LNCaP clone FGC (cell line): ENCODE results near the gene PGBD5.

Experiments used
- DNase-seq: peaks from one replicate; pipeline ENCODE4 v3.0.0-alpha.2; 2011; ENCODE audit warnings: low read depth
- H3K4me3 ChIP-seq: 2 replicates; pipeline ENCODE4 v1.5.1; 2011; ENCODE audit warnings: mild to moderate bottlenecking, low read depth, low read length, control low read depth
- TF ChIP-seq, protein P1 (sequence below): IDR thresholded peaks from 2 replicates; pipeline ENCODE4 v1.5.1; 2012; ENCODE audit warnings: mild to moderate bottlenecking; ENCODE audit not compliant: control insufficient read depth, insufficient read depth; ENCODE audit errors: extremely low read depth

PGBD5 gene

DNA sequence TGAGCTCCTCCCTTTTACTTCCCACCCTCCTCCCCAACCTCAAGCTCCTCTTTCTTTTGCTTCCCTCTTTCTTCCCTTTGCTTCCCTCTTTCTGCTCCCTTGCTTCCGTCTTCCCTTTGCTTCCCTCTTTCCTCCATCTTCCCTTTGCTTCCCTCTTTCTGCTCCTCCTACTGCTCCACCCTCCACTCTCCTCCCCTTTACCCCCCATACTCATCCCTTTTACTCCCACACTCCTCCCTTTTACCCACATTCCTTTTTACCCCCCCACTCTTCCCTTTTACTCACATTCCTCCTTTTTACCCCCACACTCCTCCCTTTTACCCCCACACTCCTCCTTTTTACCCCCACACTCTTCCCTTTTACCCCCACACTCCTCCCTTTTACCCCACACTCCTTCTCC, 30.2 kb downstream of the PGBD5 start:
- H3K4me3 ChIP-seq = no peak overlapping the region
- TF ChIP-seq, protein P1, sequence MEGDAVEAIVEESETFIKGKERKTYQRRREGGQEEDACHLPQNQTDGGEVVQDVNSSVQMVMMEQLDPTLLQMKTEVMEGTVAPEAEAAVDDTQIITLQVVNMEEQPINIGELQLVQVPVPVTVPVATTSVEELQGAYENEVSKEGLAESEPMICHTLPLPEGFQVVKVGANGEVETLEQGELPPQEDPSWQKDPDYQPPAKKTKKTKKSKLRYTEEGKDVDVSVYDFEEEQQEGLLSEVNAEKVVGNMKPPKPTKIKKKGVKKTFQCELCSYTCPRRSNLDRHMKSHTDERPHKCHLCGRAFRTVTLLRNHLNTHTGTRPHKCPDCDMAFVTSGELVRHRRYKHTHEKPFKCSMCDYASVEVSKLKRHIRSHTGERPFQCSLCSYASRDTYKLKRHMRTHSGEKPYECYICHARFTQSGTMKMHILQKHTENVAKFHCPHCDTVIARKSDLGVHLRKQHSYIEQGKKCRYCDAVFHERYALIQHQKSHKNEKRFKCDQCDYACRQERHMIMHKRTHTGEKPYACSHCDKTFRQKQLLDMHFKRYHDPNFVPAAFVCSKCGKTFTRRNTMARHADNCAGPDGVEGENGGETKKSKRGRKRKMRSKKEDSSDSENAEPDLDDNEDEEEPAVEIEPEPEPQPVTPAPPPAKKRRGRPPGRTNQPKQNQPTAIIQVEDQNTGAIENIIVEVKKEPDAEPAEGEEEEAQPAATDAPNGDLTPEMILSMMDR = no peak
- DNase-seq = no peak

DNA sequence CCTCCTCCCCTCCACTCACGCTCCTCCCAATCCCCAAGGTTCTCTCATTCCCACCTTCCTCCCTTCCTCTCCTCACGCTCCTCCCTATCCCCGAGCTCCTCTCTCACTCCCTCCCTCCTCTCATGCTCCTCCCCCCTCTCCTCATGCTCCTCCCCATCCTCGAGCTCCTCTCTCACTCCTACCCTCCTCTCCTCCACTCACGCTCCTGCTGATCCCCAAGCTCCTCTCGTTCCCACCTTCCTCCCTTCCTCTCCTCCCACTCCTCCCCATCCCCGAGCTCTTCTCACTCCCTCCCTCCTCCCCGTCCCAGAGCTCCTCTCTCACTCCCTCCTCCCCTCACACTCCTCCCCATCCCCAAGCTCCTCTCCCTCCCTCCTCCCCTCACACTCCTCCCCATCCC, 31.4 kb downstream of the PGBD5 start:
- TF ChIP-seq, protein P1 = no peak
- no peak overlapping the region for H3K4me3 ChIP-seq
- DNase-seq = no peak

DNA sequence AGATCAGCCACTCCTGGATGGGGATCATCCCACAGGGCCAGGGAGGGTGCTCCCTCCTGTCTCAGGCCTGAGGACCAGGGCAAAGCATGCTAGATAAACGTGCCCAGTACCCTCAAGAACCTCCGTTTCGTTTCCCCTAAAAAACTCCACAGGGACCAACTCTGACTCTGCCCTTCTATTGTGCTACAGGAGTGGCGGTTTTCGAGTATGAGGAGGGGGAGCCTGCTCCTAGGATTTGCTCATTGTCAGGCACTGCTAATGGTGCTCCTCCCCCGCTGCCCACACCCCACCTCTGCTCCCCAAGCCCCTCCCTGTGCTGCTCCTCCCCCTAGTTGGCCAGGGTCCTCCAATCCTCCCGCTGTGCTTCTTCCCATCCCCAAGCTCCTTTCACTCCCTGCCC, 32.0 kb downstream of the PGBD5 start:
- no peak for DNase-seq
- H3K4me3 ChIP-seq = no peak overlapping the region
- TF ChIP-seq, protein P1 = no peak

DNA sequence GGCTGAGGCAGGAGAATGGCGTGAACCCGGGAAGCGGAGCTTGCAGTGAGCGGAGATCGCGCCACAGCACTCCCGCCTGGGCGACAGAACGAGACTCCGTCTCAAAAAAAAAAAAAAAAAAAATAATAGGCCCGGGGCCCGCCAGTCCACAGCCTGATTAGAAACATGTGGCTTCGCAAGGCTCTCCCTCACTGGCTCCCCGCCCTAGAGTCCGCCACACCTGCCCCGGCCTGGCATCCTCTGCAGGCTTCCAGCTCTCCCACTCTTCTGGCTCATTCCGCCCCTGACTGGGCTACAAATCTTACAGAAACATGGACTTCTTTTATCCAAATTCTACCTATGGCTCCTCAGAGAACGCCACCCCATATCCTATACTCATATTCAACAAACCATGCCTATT, 32.4 kb downstream of the PGBD5 start:
- no peak overlapping the region for H3K4me3 ChIP-seq
- TF ChIP-seq, protein P1 = no peak
- DNase-seq = no peak

DNA sequence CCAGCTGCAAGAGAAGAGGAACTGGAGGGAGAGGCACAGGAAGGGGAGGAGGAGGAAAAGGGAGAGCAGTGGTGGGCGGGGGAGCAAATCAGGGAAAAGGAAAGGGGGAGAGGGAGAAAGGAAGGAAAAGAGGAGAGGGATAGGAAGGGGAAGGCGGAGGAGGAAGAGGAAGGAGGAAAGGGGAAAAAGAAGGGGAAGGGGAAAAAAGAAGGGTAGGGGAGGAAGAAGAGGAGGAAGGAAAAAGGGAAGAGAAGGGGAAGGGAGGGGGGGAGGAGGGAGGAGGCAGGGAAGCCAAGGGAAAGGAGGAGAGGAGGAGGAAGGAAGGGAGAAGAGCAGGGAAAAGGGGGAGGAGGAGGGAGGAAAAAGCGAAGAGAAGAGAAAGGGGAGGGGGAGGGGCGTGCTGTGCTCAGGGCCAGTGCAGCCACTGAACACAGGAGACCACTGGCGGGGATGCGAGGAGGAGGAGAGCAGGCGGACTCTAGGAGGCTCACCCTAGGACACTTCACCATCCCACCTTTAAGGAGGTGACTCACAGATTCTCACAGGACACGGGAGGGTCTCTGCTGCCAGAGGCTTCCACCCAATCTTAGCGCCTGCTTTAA, 33.1 kb downstream of the PGBD5 start:
- no peak for DNase-seq
- no peak overlapping the region for H3K4me3 ChIP-seq
- TF ChIP-seq, protein P1 = no peak

DNA sequence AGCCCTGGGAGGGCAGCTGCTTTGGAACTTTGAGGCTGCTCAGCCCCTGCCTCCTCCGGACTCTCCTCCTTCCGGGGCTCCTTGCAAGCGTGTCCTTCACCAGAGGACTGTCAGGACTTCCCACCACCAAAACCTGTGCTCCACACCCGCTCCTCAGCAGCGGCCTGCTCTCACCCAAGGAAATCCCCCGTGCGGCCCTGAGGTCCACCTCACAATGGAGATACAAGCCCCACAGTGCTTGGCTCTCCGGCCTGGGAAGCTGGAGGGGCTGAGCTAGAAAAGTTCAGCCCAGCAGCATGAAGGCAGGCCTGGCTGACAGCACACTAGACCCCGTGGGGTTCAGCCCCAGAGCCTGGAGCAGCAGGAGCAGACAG, 33.6 kb downstream of the PGBD5 start:
- TF ChIP-seq, protein P1 = no peak
- no peak overlapping the region for H3K4me3 ChIP-seq
- DNase-seq = no peak
